ENCODE measurements around the gene SMCHD1. TPM values are rescaled to one million over a fixed set of nuclear protein-coding genes. Genes with fewer than 3 reads are reported as not detected.

SMCHD1 gene
- polyA plus RNA-seq, 1 donor from 2014 or later: 54.0 TPM

GRCh38 chr18:2680216-2680792 lies 24.8 kb downstream of the SMCHD1 start:
- Mint-ChIP-seq H3K4me3 (no peak overlapping the region), H3K9me3 (no peaks in the 10 kb centered on the region), H3K27me3 (no peaks in the 10 kb centered on the region), H3K36me3 (peaks cover 8% of the 10 kb centered on the region), H3K27ac (peak overlapping the region; percentile 62 to 90 (median 74)), H3K4me1 (peaks cover 28 to 48% (median 30%) of the 10 kb centered on the region in 3 donors)

GRCh38 chr18:2681993-2682603 lies 26.6 kb downstream of the SMCHD1 start:
- peaks cover 17% of the 10 kb centered on the region for H3K36me3 Mint-ChIP-seq
- no peaks in the 10 kb centered on the region for H3K27me3 Mint-ChIP-seq
- H3K4me3 Mint-ChIP-seq: peak overlapping the region in 1 of 4 donors; percentile 12
- peak overlapping the region in 2 of 3 donors; percentile 35 to 76 for H3K27ac Mint-ChIP-seq
- H3K4me1 Mint-ChIP-seq: peaks cover 24 to 50% (median 33%) of the 10 kb centered on the region in 3 donors
- peaks cover 2 to 17% (median 5%) of the 10 kb centered on the region in 3 donors for H3K9me3 Mint-ChIP-seq

- Mint-ChIP-seq H3K4me1 (peaks cover 33 to 58% (median 40%) of the 10 kb centered on the region in 3 donors), H3K4me3 (no peak overlapping the region), H3K27ac (peak overlapping the region in 1 of 3 donors; percentile 41), H3K27me3 (no peaks in the 10 kb centered on the region), H3K36me3 (peaks cover 21% of the 10 kb centered on the region), H3K9me3 (peaks cover 5 to 17% (median 5%) of the 10 kb centered on the region in 3 donors)
Observed at GRCh38 chr18:2683055-2683454, 27.5 kb downstream of the SMCHD1 start.

- H3K4me1 Mint-ChIP-seq: peaks cover 33 to 46% (median 39%) of the 10 kb centered on the region in 3 donors
Observed at GRCh38 chr18:2686349-2686968, 30.9 kb downstream of the SMCHD1 start.

GRCh38 chr18:2687390-2688001 lies 32.0 kb downstream of the SMCHD1 start:
- Mint-ChIP-seq H3K27me3 (no peaks in the 10 kb centered on the region), H3K4me3 (peak overlapping the region; percentile 33 to 74 (median 57)), H3K9me3 (peaks cover 5 to 17% (median 5%) of the 10 kb centered on the region in 3 donors), H3K36me3 (peaks cover 26% of the 10 kb centered on the region), H3K4me1 (peaks cover 32 to 45% (median 42%) of the 10 kb centered on the region in 3 donors), H3K27ac (peak overlapping the region; percentile 50 to 86 (median 71))

More at GRCh38 chr18:2686349-2686968, 30.9 kb downstream of the SMCHD1 start:
- H3K27me3 Mint-ChIP-seq: no peaks in the 10 kb centered on the region
- peak overlapping the region; percentile 22 to 78 (median 54) for H3K4me3 Mint-ChIP-seq
- H3K36me3 Mint-ChIP-seq: peaks cover 23% of the 10 kb centered on the region
- H3K9me3 Mint-ChIP-seq: peaks cover 5 to 17% (median 5%) of the 10 kb centered on the region in 3 donors
- H3K27ac Mint-ChIP-seq: peak overlapping the region; percentile 66 to 85 (median 71)

- Mint-ChIP-seq H3K27ac (peak overlapping the region in 1 of 3 donors; percentile 62), H3K4me3 (peak overlapping the region in 2 of 4 donors; percentile 14 to 33), H3K4me1 (peaks cover 14 to 28% (median 16%) of the 10 kb centered on the region in 3 donors), H3K36me3 (peaks cover 7% of the 10 kb centered on the region), H3K9me3 (peaks cover 0 to under 1% (median 0%) of the 10 kb centered on the region in 3 donors), H3K27me3 (no peaks in the 10 kb centered on the region)
Observed at GRCh38 chr18:2692508-2692907, 37.0 kb downstream of the SMCHD1 start.

- no peaks in the 10 kb centered on the region for H3K9me3 Mint-ChIP-seq
- no peaks in the 10 kb centered on the region for H3K27me3 Mint-ChIP-seq
- peak overlapping the region in 1 of 3 donors; percentile 80 for H3K27ac Mint-ChIP-seq
- H3K4me3 Mint-ChIP-seq: no peak overlapping the region
- peaks cover 8% of the 10 kb centered on the region for H3K36me3 Mint-ChIP-seq
- H3K4me1 Mint-ChIP-seq: peaks cover 6 to 12% (median 6%) of the 10 kb centered on the region in 3 donors
Observed at GRCh38 chr18:2697184-2697583, 41.7 kb downstream of the SMCHD1 start.

GRCh38 chr18:2699001-2699400 lies 43.5 kb downstream of the SMCHD1 start:
- peak overlapping the region in 1 of 3 donors; percentile 71 for H3K27ac Mint-ChIP-seq
- H3K36me3 Mint-ChIP-seq: peaks cover 4% of the 10 kb centered on the region
- H3K9me3 Mint-ChIP-seq: no peaks in the 10 kb centered on the region
- no peaks in the 10 kb centered on the region for H3K27me3 Mint-ChIP-seq
- H3K4me1 Mint-ChIP-seq: peaks cover 2 to 6% (median 5%) of the 10 kb centered on the region in 3 donors
- H3K4me3 Mint-ChIP-seq: peak overlapping the region in 1 of 4 donors; percentile 37

- Mint-ChIP-seq H3K27me3 (no peaks in the 10 kb centered on the region), H3K9me3 (no peaks in the 10 kb centered on the region), H3K4me3 (peak overlapping the region in 1 of 4 donors; percentile 19), H3K4me1 (peaks cover 6 to 17% (median 9%) of the 10 kb centered on the region in 3 donors), H3K27ac (peak overlapping the region; percentile 31 to 72 (median 33)), H3K36me3 (peaks cover 7% of the 10 kb centered on the region)
Observed at GRCh38 chr18:2704541-2704940, 49.0 kb downstream of the SMCHD1 start.

- no peaks in the 10 kb centered on the region for H3K9me3 Mint-ChIP-seq
- H3K4me1 Mint-ChIP-seq: peaks cover 4 to 13% (median 9%) of the 10 kb centered on the region in 3 donors
- no peaks in the 10 kb centered on the region for H3K27me3 Mint-ChIP-seq
- peaks cover 8% of the 10 kb centered on the region for H3K36me3 Mint-ChIP-seq
- H3K27ac Mint-ChIP-seq: peak overlapping the region in 2 of 3 donors; percentile 81 to 91
- no peak overlapping the region for H3K4me3 Mint-ChIP-seq
Observed at GRCh38 chr18:2706903-2707302, 51.4 kb downstream of the SMCHD1 start.

GRCh38 chr18:2707551-2708168 lies 52.1 kb downstream of the SMCHD1 start:
- peak overlapping the region in 1 of 3 donors; percentile 16 for H3K27ac Mint-ChIP-seq
- no peak overlapping the region for H3K4me3 Mint-ChIP-seq
- peaks cover 4 to 16% (median 11%) of the 10 kb centered on the region in 3 donors for H3K4me1 Mint-ChIP-seq
- no peaks in the 10 kb centered on the region for H3K27me3 Mint-ChIP-seq
- H3K36me3 Mint-ChIP-seq: peaks cover 8% of the 10 kb centered on the region
- no peaks in the 10 kb centered on the region for H3K9me3 Mint-ChIP-seq

GRCh38 chr18:2709316-2709715 lies 53.8 kb downstream of the SMCHD1 start:
- Mint-ChIP-seq H3K27ac (no peak overlapping the region), H3K36me3 (peaks cover 13% of the 10 kb centered on the region), H3K27me3 (no peaks in the 10 kb centered on the region), H3K4me3 (no peak overlapping the region), H3K9me3 (no peaks in the 10 kb centered on the region), H3K4me1 (peaks cover 9 to 17% (median 12%) of the 10 kb centered on the region in 3 donors)

- H3K9me3 Mint-ChIP-seq: no peaks in the 10 kb centered on the region
- no peak overlapping the region for H3K4me3 Mint-ChIP-seq
- no peaks in the 10 kb centered on the region for H3K27me3 Mint-ChIP-seq
- peak overlapping the region in 1 of 3 donors; percentile 80 for H3K27ac Mint-ChIP-seq
- H3K4me1 Mint-ChIP-seq: peaks cover 9 to 22% (median 17%) of the 10 kb centered on the region in 3 donors
- H3K36me3 Mint-ChIP-seq: peaks cover 27% of the 10 kb centered on the region
Observed at GRCh38 chr18:2714140-2714539, 58.6 kb downstream of the SMCHD1 start.

GRCh38 chr18:2715990-2716389 lies 60.5 kb downstream of the SMCHD1 start:
- H3K4me3 Mint-ChIP-seq: no peak overlapping the region
- H3K27me3 Mint-ChIP-seq: no peaks in the 10 kb centered on the region
- peak overlapping the region in 2 of 3 donors; percentile 39 to 55 for H3K27ac Mint-ChIP-seq
- H3K36me3 Mint-ChIP-seq: peaks cover 24% of the 10 kb centered on the region
- peaks cover 11 to 22% (median 19%) of the 10 kb centered on the region in 3 donors for H3K4me1 Mint-ChIP-seq
- H3K9me3 Mint-ChIP-seq: no peaks in the 10 kb centered on the region

Measured in IgD-negative memory B cell (primary cell).